Measurements from ENCODE around the gene PDLIM4.

Gene PDLIM4

GRCh38 chr5:132313366-132313765 lies 55.9 kb downstream of the PDLIM4 start:
- DNase-seq (ENCODE audit: low spot score): no peak
- no peak overlapping the region for H3K4me3 ChIP-seq (ENCODE audit: low read length in 2 of 2)
- peaks cover 2% of the 10 kb centered on the region for H3K79me1 ChIP-seq (ENCODE audit: low read depth, low read length)
- H3K9ac ChIP-seq (ENCODE audit: low read depth, low read length, poor library complexity): no peak overlapping the region
- no peak overlapping the region for H2BK5ac ChIP-seq (ENCODE audit: low read length)
- H3K4me1 ChIP-seq (ENCODE audit: control insufficient read depth in 2 of 2, insufficient read depth in 1 of 2, low read depth in 1 of 2, low read length in 2 of 2): peaks cover 0 to 4% of the 10 kb centered on the region in 2 donors
- no peak overlapping the region for H4K8ac ChIP-seq (ENCODE audit: low read depth, low read length)
- no peak overlapping the region for H2BK15ac ChIP-seq (ENCODE audit: low read length)
- H3K27me3 ChIP-seq (ENCODE audit: control insufficient read depth in 3 of 3, insufficient read depth in 3 of 3, low read depth in 1 of 3, low read length in 3 of 3): no peaks in the 10 kb centered on the region
- no CpG with 5 or more reads among the region's 4 CpGs for WGBS, 2 donors (ENCODE audit: extremely low coverage in 2 of 2, insufficient read length in 2 of 2, insufficient replicate concordance in 1 of 2)
- no peak overlapping the region for H3K18ac ChIP-seq (ENCODE audit: low read length)
- no peak overlapping the region for H3K23ac ChIP-seq (ENCODE audit: low read depth, low read length, poor library complexity)
- H4K91ac ChIP-seq (ENCODE audit: low read depth, low read length, poor library complexity): no peak overlapping the region
- H3K4ac ChIP-seq (ENCODE audit: low read length): no peak overlapping the region
- H3K14ac ChIP-seq (ENCODE audit: low read length): no peak overlapping the region
- H2AFZ ChIP-seq (ENCODE audit: low read length): no peak overlapping the region
- no peak overlapping the region for H3K27ac ChIP-seq (replicated peaks; ENCODE audit: low read length)
- no peak overlapping the region for H2BK120ac ChIP-seq (ENCODE audit: low read depth, low read length)
- H3K36me3 ChIP-seq (replicated peaks in 1 of 2; ENCODE audit: control insufficient read depth in 2 of 2, insufficient read depth in 2 of 2, low read length in 2 of 2): no peaks in the 10 kb centered on the region
- H2BK12ac ChIP-seq (ENCODE audit: low read length): no peak overlapping the region
- H2AK5ac ChIP-seq (ENCODE audit: low read depth, low read length): no peak overlapping the region
- H3K9me3 ChIP-seq (replicated peaks in 1 of 2; ENCODE audit: control insufficient read depth in 2 of 2, insufficient read depth in 1 of 2, low read depth in 1 of 2, low read length in 2 of 2): no peaks in the 10 kb centered on the region
- H3K4me2 ChIP-seq (ENCODE audit: insufficient read depth, low read length, poor library complexity, severe bottlenecking): no peak overlapping the region

- no peak overlapping the region for H3K4ac ChIP-seq (ENCODE audit: low read length)
- H3K4me2 ChIP-seq (ENCODE audit: insufficient read depth, low read length, poor library complexity, severe bottlenecking): no peak overlapping the region
- no peak overlapping the region for H3K14ac ChIP-seq (ENCODE audit: low read length)
- H3K79me1 ChIP-seq (ENCODE audit: low read depth, low read length): peaks cover 2% of the 10 kb centered on the region
- no peaks in the 10 kb centered on the region for H3K27me3 ChIP-seq (ENCODE audit: control insufficient read depth in 3 of 3, insufficient read depth in 3 of 3, low read depth in 1 of 3, low read length in 3 of 3)
- WGBS, 2 donors (ENCODE audit: extremely low coverage in 2 of 2, insufficient read length in 2 of 2, insufficient replicate concordance in 1 of 2): no CpG with 5 or more reads among the region's 2 CpGs
- no peak overlapping the region for H2BK5ac ChIP-seq (ENCODE audit: low read length)
- no peak overlapping the region for H3K23ac ChIP-seq (ENCODE audit: low read depth, low read length, poor library complexity)
- no peak overlapping the region for H3K18ac ChIP-seq (ENCODE audit: low read length)
- H4K91ac ChIP-seq (ENCODE audit: low read depth, low read length, poor library complexity): no peak overlapping the region
- H3K4me3 ChIP-seq (ENCODE audit: low read length in 2 of 2): no peak overlapping the region
- H2BK15ac ChIP-seq (ENCODE audit: low read length): no peak overlapping the region
- peaks cover 0 to 4% of the 10 kb centered on the region in 2 donors for H3K4me1 ChIP-seq (ENCODE audit: control insufficient read depth in 2 of 2, insufficient read depth in 1 of 2, low read depth in 1 of 2, low read length in 2 of 2)
- H3K27ac ChIP-seq (replicated peaks; ENCODE audit: low read length): no peak overlapping the region
- no peak overlapping the region for H4K8ac ChIP-seq (ENCODE audit: low read depth, low read length)
- no peak for DNase-seq (ENCODE audit: low spot score)
- H3K36me3 ChIP-seq (replicated peaks in 1 of 2; ENCODE audit: control insufficient read depth in 2 of 2, insufficient read depth in 2 of 2, low read length in 2 of 2): no peaks in the 10 kb centered on the region
- H3K9me3 ChIP-seq (replicated peaks in 1 of 2; ENCODE audit: control insufficient read depth in 2 of 2, insufficient read depth in 1 of 2, low read depth in 1 of 2, low read length in 2 of 2): no peaks in the 10 kb centered on the region
- no peak overlapping the region for H2AFZ ChIP-seq (ENCODE audit: low read length)
- no peak overlapping the region for H3K9ac ChIP-seq (ENCODE audit: low read depth, low read length, poor library complexity)
- H2BK12ac ChIP-seq (ENCODE audit: low read length): no peak overlapping the region
- H2AK5ac ChIP-seq (ENCODE audit: low read depth, low read length): no peak overlapping the region
- H2BK120ac ChIP-seq (ENCODE audit: low read depth, low read length): no peak overlapping the region
These were observed 56.5 kb downstream of the PDLIM4 start for GRCh38 chr5:132313961-132314432.

- no peaks in the 10 kb centered on the region for H3K36me3 ChIP-seq (replicated peaks in 1 of 2; ENCODE audit: control insufficient read depth in 2 of 2, insufficient read depth in 2 of 2, low read length in 2 of 2)
- no peaks in the 10 kb centered on the region for H3K9me3 ChIP-seq (replicated peaks in 1 of 2; ENCODE audit: control insufficient read depth in 2 of 2, insufficient read depth in 1 of 2, low read depth in 1 of 2, low read length in 2 of 2)
- no peak overlapping the region for H3K14ac ChIP-seq (ENCODE audit: low read length)
- DNase-seq (ENCODE audit: low spot score): no peak
- H2BK5ac ChIP-seq (ENCODE audit: low read length): no peak overlapping the region
- H2BK120ac ChIP-seq (ENCODE audit: low read depth, low read length): no peak overlapping the region
- WGBS, 2 donors (ENCODE audit: extremely low coverage in 2 of 2, insufficient read length in 2 of 2, insufficient replicate concordance in 1 of 2): no CpG with 5 or more reads among the region's 5 CpGs
- peaks cover 2% of the 10 kb centered on the region for H3K79me1 ChIP-seq (ENCODE audit: low read depth, low read length)
- no peak overlapping the region for H3K4me3 ChIP-seq (ENCODE audit: low read length in 2 of 2)
- no peak overlapping the region for H3K9ac ChIP-seq (ENCODE audit: low read depth, low read length, poor library complexity)
- H3K18ac ChIP-seq (ENCODE audit: low read length): no peak overlapping the region
- H3K4me1 ChIP-seq (ENCODE audit: control insufficient read depth in 2 of 2, insufficient read depth in 1 of 2, low read depth in 1 of 2, low read length in 2 of 2): peaks cover 0 to 3% of the 10 kb centered on the region in 2 donors
- no peak overlapping the region for H4K91ac ChIP-seq (ENCODE audit: low read depth, low read length, poor library complexity)
- no peaks in the 10 kb centered on the region for H3K27me3 ChIP-seq (ENCODE audit: control insufficient read depth in 3 of 3, insufficient read depth in 3 of 3, low read depth in 1 of 3, low read length in 3 of 3)
- H3K27ac ChIP-seq (replicated peaks; ENCODE audit: low read length): no peak overlapping the region
- no peak overlapping the region for H3K4me2 ChIP-seq (ENCODE audit: insufficient read depth, low read length, poor library complexity, severe bottlenecking)
- no peak overlapping the region for H3K23ac ChIP-seq (ENCODE audit: low read depth, low read length, poor library complexity)
- H4K8ac ChIP-seq (ENCODE audit: low read depth, low read length): no peak overlapping the region
- no peak overlapping the region for H2BK15ac ChIP-seq (ENCODE audit: low read length)
- no peak overlapping the region for H2BK12ac ChIP-seq (ENCODE audit: low read length)
- H2AFZ ChIP-seq (ENCODE audit: low read length): no peak overlapping the region
- peak overlapping the region; percentile 60 for H2AK5ac ChIP-seq (ENCODE audit: low read depth, low read length)
- no peak overlapping the region for H3K4ac ChIP-seq (ENCODE audit: low read length)
These were observed 58.1 kb downstream of the PDLIM4 start for GRCh38 chr5:132315529-132316067.

DNA sequence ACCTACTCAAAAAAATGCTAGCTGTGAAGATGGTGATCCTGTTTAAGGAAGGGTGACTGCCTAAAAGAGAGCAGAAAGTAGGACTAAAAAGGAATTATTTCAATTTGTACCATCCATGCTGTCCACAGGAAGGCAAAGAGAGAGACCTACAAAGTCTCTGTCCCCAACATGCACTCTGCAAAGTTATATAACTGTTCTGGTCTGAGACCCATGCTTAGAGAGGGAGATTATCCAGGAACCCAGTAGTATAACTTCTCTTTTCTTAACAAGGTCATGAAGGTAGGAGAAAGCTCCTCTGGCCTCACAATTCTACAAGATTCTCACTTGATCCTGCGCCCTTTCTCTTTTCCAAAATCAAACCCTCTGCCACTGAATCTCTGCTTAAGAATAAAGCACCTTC lies 62.5 kb downstream of the PDLIM4 start:
- no peak overlapping the region for H3K18ac ChIP-seq (ENCODE audit: low read length)
- H3K4me1 ChIP-seq (ENCODE audit: control insufficient read depth in 2 of 2, insufficient read depth in 1 of 2, low read depth in 1 of 2, low read length in 2 of 2): peaks cover 11 to 15% of the 10 kb centered on the region in 2 donors
- H3K4me2 ChIP-seq (ENCODE audit: insufficient read depth, low read length, poor library complexity, severe bottlenecking): no peak overlapping the region
- no peak overlapping the region for H2BK12ac ChIP-seq (ENCODE audit: low read length)
- no CpG with 5 or more reads among the region's 1 CpG for WGBS, 2 donors (ENCODE audit: extremely low coverage in 2 of 2, insufficient read length in 2 of 2, insufficient replicate concordance in 1 of 2)
- no peak overlapping the region for H4K8ac ChIP-seq (ENCODE audit: low read depth, low read length)
- no peak overlapping the region for H3K23ac ChIP-seq (ENCODE audit: low read depth, low read length, poor library complexity)
- no peaks in the 10 kb centered on the region for H3K9me3 ChIP-seq (replicated peaks in 1 of 2; ENCODE audit: control insufficient read depth in 2 of 2, insufficient read depth in 1 of 2, low read depth in 1 of 2, low read length in 2 of 2)
- no peak overlapping the region for H3K4me3 ChIP-seq (ENCODE audit: low read length in 2 of 2)
- no peak overlapping the region for H3K4ac ChIP-seq (ENCODE audit: low read length)
- no peaks in the 10 kb centered on the region for H3K27me3 ChIP-seq (ENCODE audit: control insufficient read depth in 3 of 3, insufficient read depth in 3 of 3, low read depth in 1 of 3, low read length in 3 of 3)
- H3K79me1 ChIP-seq (ENCODE audit: low read depth, low read length): no peaks in the 10 kb centered on the region
- no peaks in the 10 kb centered on the region for H3K36me3 ChIP-seq (replicated peaks in 1 of 2; ENCODE audit: control insufficient read depth in 2 of 2, insufficient read depth in 2 of 2, low read length in 2 of 2)
- no peak overlapping the region for H2BK120ac ChIP-seq (ENCODE audit: low read depth, low read length)
- no peak overlapping the region for H3K27ac ChIP-seq (replicated peaks; ENCODE audit: low read length)
- H2BK5ac ChIP-seq (ENCODE audit: low read length): no peak overlapping the region
- no peak overlapping the region for H2AK5ac ChIP-seq (ENCODE audit: low read depth, low read length)
- H3K14ac ChIP-seq (ENCODE audit: low read length): no peak overlapping the region
- no peak overlapping the region for H2AFZ ChIP-seq (ENCODE audit: low read length)
- H4K91ac ChIP-seq (ENCODE audit: low read depth, low read length, poor library complexity): no peak overlapping the region
- H2BK15ac ChIP-seq (ENCODE audit: low read length): no peak overlapping the region
- DNase-seq (ENCODE audit: low spot score): no peak
- no peak overlapping the region for H3K9ac ChIP-seq (ENCODE audit: low read depth, low read length, poor library complexity)
